Measurements from ENCODE around the gene XAGE3.

The XAGE3 gene

GRCh38 chrX:52839137-52839536, 28.7 kb downstream of the XAGE3 start:
- no peak for DNase-seq

GRCh38 chrX:52830551-52830950, 37.3 kb downstream of the XAGE3 start:
- no peak for DNase-seq

GRCh38 chrX:52824608-52825007, 43.3 kb downstream of the XAGE3 start:
- no peak for DNase-seq

DNA sequence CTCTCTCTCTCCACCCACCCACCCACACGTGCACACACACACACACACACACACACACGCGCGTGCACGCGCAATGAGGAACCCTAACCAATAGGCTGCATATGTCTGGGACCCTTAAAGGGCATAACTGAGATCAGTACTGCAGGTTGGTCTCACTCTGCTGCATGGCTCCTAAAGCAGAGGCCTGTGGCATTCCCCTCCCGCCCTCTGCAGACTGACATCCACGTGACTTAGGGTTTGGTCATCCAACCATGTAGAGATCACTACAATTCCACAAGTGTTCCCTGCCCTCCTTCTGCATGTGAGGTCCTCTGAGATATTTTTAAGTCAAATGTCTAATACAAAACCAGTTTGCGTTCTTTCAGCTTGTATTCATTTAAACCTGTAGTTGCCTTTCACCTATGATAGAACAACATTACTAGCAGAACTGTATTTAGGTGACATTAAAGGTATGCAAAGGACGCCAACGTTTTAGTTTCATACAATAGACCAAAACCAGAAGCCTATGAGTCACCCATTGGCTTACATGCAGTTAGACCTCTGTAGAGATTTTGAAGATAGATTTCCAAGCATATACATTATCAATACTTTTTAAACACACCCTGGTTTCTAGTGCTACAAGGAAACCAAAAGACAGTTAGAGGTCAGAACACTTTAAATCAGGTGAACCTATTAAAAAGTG, 46.7 kb downstream of the XAGE3 start:
- DNase-seq, result no peak

DNA sequence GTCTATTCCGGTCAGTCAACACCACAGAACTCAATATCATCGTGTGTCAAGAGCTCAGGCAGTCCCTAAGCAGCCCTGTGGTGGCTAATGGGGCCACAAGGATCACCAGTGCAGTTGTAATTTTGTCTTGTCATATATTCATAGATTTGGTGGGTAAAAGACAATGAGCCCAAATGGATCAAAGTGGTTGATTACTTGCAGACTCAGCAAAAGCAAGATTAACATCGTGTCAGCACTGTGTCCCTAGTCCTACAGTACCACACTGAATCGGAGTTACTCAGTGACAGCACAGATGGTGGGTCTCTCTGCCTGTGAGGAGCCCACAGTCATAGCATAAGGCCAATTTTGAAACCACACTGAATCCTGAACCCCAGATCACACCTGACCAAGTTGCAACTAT, 48.1 kb downstream of the XAGE3 start:
- no peak for DNase-seq

All from activated CD4-positive, alpha-beta T cell treated with anti-CD3 and anti-CD28 coated beads, Interleukin-2, amount 50 U/mL, for 48 hours (primary cell).